GM18909 (cell line): ENCODE measurements around the gene NOSIP.
A peak's percentile ranks its signal among the peaks of the same experiment; 100 is the strongest.
"Not testable (repeated sequence)": the region's sequence is repeated elsewhere in the genome, so short reads cannot be mapped to it uniquely, and the experiment has no call there.

Source experiments
- ATAC-seq: cut with Tn5 transposase; IDR thresholded peaks from one replicate; pipeline ENCODE4 v1.9.1; 2021; ENCODE audit warnings: mild to moderate bottlenecking; ENCODE audit not compliant: unreplicated experiment, poor library complexity

NOSIP gene, protein sequence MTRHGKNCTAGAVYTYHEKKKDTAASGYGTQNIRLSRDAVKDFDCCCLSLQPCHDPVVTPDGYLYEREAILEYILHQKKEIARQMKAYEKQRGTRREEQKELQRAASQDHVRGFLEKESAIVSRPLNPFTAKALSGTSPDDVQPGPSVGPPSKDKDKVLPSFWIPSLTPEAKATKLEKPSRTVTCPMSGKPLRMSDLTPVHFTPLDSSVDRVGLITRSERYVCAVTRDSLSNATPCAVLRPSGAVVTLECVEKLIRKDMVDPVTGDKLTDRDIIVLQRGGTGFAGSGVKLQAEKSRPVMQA

GRCh38 chr19:49580264-49581006 is at the start of gene NOSIP:
NOSIP (minus strand) TSS chr19:49580556; CDS start chr19:49560691, 19,865 bp downstream.
- ATAC-seq, result peak; percentile 86

DNA sequence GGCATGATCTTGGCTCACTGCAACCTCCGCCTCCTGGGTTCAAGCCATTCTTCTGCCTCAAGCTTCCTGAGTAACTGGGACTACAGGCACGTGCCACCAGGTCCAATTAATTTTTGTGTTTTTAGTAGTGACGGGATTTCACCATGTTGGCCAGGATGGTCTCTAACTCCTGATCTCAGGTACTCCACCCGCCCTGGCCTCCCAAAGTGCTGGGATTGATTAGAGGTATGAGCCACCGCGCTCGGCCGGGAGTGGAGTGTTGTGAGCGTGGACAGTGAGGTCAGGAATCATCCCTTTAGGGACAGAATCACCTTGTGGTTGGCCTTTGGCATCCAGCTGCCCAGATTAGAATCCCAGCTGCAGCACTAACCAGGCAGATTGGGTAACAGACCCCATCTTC is 49.3 kb upstream of the NOSIP start:
- no peak for ATAC-seq

- no peak for ATAC-seq
Measured at GRCh38 chr19:49626226-49626625, 45.9 kb upstream of the NOSIP start.

GRCh38 chr19:49624967-49625910 is 44.9 kb upstream of the NOSIP start:
- no peak for ATAC-seq

GRCh38 chr19:49617860-49618259 is 37.5 kb upstream of the NOSIP start:
- not testable (repeated sequence) for ATAC-seq

- no peak for ATAC-seq
Measured at GRCh38 chr19:49616945-49617344, 36.6 kb upstream of the NOSIP start.

DNA sequence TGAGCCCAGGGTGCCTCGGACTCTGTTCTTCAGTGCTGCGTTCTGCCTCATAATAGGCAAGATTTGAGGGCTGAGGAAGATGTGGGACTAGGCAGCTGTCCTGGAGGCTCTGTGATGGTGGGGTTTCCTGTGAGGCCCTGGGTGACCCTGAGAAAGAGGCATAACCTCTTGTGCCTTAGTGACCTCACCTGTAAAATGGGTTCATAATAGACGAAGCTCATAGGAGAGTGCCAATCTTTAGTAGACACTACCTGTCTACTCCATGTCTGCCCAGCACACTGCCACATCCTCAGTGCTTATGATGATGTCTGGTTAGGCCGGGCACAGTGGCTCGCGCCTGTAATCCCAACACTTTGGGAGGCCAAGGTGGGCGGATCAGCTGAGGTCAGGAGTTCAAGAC is 36.2 kb upstream of the NOSIP start:
- ATAC-seq, result no peak

DNA sequence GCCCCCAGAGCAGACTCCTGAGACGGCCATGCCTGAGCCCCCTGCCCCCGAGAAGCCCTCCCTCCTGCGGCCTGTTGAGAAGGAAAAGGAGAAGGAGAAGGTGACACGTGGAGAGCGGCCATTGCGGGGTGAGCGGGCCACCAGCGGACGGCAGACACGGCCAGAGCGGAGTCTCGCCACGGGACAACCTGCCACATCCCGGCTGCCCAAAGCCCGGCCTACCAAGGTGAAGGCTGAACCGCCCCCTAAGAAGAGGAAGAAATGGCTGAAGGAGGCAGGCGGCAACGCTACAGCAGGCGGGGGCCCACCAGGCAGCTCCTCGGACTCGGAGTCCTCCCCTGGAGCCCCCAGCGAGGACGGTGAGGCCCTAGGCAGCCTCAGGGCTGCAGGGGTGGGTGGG is 35.5 kb upstream of the NOSIP start:
- no peak for ATAC-seq

- no peak for ATAC-seq
Measured at GRCh38 chr19:49614096-49614833, 33.9 kb upstream of the NOSIP start.

DNA sequence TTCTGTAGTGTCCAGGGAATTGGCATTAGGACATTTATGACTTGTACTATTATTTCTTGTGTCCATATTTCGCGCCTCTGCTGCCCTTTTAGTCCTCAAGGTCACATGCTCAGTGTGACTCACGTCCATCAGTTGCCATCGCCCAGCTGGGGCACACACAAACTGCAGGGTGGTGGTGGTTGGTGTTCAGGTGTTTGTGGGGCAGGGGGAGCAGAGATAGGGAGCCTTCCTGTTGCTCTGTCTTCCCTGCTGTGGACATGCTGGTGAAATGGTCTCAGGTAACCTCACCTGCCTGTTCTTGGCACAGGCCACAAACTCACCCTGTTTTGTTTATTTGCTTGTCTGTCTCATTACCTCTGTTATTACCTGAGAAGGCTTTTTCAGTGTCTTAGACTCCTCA is 33.0 kb upstream of the NOSIP start:
- ATAC-seq, result no peak

DNA sequence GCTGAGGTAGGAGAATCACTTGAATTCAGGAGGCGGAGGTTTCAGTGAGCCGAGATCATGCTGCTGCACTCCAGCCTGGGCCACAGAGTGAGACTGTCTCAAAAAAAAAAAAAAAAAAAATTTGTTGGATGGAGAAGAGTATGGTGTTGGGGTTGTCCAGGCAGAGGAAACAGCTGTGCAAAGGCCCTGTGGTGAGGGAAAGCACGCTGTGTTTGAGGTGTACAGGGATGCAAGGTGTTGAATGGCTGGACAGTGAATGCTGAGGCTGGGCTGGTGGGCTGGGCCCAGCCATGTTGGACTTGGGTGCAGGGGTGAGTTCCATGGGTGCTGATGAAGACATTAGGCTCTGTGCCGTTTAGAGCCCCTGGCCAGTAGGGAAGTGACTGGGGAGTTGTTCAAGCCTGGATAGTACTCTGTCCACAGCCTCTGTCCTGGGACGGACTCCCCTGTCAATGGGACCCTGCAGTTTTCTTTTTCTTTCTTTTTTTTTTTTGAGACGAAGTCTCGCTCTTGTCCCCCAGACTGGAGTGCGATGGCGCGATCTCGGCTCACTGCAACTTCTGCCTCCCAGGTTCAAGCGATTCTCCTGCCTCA is 29.2 kb upstream of the NOSIP start:
- ATAC-seq, result no peak

DNA sequence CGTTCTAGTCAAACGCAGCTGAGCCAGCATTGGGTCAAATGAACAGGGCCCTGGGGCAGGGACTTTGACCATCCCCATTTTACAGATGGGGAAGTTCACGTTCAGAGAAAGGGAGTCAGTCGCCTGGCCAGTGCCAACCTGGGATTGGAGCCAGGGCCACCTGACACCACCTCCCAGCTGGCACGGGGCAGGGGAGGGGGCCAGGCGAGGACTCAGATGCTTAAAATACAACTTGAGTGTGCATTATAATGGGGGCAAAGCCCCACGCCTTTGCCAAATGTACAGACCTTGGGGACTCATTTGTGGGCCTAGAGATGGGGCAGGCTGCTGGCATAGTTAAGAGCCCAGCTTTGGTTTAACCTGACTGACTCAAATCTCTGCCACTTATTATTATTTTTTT is 25.2 kb upstream of the NOSIP start:
- no peak for ATAC-seq

- no peak for ATAC-seq
Measured at GRCh38 chr19:49602806-49603205, 22.4 kb upstream of the NOSIP start.

DNA sequence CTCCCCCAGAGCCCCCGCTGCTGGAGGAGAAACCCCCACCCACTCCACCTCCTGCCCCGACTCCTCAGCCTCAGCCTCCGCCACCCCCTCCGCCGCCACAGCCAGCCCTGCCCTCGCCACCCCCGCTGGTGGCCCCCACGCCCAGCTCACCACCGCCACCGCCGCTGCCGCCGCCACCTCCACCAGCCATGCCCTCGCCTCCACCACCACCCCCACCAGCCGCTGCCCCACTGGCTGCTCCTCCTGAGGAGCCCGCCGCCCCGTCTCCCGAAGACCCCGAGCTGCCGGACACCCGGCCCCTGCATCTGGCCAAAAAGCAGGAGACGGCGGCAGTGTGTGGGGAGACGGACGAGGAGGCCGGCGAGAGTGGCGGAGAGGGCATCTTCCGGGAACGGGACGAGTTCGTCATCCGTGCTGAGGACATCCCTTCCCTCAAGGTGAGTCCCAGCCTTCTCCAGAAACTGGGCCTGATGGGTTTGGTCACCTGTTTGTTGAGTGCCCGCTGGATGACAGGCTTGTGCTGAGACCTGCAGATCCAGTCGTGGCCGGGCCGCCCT is 21.2 kb upstream of the NOSIP start:
- no peak for ATAC-seq

- no peak for ATAC-seq
Measured at GRCh38 chr19:49599378-49600295, 19.3 kb upstream of the NOSIP start.

GRCh38 chr19:49597703-49597974 is 17.3 kb upstream of the NOSIP start:
- ATAC-seq, result no peak

- no peak for ATAC-seq
Measured at GRCh38 chr19:49596954-49597702, 16.8 kb upstream of the NOSIP start.

DNA sequence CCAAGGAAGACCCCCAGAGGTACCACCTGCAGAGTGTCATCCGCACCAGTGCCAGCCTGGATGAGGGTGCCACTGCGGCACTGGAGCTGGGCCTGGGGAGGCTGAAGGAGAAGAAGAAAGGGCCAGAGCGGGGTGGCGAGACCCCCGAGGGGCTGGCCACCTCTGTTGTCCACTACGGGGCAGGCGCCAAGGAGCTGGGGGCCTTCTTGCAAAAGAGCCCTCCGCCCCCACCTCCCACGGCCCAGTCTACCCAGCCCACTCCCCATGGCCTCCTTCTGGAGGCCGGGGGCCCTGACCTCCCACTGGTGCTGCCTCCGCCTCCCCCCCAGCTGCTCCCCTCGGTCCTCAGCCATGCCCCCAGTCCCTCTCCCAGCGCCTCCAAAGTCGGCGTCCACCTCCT is 16.1 kb upstream of the NOSIP start:
- ATAC-seq, result no peak
